ENCODE results near the gene TBCCD1.
"Not testable (repeated sequence)": the region's sequence is repeated elsewhere in the genome, so short reads cannot be mapped to it uniquely, and the experiment has no call there.

Gene TBCCD1

DNA sequence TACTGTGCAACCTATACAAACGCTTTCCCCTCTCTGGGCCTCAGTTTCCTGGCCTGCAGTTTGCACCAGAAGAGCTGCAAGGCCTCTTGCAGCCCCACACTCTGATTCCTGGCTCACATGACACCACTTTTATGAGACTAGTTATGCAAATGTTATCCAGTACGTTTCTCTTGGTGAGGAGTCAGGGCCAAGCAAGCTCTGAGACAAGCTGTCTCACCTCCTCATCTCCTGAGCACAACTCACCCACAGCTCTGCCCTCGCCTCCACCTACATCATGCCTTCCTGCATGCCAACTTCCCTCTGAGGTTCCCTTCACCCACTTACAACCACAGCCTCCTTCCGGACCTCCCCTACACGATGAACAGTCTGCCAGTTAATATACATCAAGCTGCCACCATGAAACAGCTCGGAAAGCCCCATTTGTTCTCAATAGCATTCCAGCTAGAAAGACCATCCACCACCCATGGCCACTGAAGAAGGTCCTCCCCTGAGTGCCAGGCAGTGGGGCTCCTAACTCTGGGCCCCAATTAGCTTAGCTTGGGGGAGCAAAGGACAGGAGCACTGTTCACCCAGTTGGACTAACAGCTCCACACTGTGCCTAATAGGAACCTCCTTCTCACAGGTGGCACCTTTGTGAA, 48.0 kb downstream of the TBCCD1 start:
- no peak for DNase-seq (ENCODE audit: low read depth)

DNA sequence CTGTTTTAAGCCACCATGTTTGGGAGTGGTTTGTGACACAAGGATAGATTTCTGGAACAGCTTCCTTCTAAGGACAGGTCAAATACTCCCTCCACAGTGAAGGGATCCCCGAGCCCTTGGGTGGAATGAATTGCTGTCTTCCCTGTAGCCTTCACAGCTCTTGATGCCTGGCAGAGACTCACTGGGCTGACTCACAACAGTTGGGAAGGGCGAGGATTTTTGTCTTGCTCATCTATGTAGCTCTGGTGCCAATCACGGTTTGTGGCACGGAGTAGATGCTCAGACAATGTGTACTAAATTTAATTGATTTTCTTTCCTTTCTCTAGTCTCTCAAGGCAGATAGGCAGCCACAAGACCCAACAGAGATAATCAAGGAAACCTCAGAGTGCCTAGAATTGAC, 49.9 kb downstream of the TBCCD1 start:
- no peak for DNase-seq (ENCODE audit: low read depth)

DNA sequence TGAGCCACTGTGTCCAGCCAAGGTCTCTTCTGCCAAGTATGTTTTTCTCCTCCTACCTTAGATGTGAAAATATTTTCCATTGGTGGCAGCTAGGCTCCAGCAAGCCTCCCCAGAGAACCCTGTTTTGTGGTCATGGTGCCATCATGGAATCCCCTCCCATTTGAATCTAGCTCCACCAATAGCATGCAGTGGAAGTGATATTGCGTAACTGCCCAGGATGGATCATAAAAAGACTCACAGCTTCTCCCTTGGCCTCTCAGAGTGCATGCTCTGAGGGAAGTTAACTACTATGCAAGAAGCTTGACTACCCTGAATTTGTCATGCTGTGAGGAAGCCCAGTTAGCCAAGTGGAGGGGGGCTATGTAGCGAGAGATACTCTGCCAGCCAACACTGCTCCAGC, 50.5 kb downstream of the TBCCD1 start:
- no peak for DNase-seq (ENCODE audit: low read depth)

DNA sequence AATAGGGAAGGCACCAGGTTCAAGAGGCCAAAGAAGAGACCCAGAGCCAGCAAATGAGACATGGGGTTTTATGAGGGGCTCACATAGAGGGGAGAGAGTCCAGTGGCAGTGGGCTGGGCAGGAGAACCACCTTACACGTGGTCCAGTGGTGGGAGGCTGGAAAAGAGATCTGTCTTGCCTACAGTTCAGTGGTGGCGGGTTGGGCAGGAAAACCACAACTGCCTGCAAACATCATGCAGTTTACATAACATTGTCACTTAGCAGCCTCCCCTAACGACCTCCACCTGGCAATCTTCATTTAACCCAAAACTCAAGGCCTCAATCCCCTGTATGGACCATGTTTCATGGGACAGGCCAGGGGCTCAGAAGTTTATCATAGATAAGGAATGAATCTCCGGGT, 52.0 kb downstream of the TBCCD1 start:
- DNase-seq (ENCODE audit: low read depth): no peak

DNA sequence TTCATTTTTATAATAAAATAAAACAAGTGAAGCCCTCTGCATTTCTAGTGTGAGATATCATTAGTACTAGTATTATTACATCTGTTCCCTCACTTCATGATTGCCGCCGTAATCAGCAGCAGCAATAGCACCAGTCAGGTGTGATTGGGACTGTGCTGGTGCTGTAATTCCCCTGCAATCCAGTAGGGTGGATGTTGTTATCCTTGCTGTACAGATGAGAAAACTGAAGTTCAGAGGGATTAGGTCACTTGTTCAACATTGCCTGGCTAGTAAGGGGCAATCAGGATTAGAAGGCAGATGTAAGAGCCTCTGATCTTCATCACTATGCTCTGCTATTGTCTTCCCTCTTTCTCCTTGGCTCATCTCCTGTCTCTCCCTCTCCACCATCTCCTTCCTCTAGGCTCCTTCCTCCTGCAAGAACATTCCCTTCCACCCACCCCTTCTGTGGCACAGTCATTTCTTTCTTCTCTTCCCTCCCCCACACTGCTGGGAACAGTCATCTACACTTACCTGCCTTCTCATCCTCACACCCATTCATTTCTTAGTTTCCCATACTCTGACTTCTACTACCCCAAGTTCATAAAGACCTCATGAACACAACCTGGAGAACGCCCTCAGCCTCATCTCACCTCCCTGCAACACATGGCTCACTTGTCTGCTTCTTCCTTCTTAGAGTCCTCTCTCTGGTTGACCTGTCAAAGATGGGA, 52.7 kb downstream of the TBCCD1 start:
- DNase-seq (ENCODE audit: low read depth): no peak

DNA sequence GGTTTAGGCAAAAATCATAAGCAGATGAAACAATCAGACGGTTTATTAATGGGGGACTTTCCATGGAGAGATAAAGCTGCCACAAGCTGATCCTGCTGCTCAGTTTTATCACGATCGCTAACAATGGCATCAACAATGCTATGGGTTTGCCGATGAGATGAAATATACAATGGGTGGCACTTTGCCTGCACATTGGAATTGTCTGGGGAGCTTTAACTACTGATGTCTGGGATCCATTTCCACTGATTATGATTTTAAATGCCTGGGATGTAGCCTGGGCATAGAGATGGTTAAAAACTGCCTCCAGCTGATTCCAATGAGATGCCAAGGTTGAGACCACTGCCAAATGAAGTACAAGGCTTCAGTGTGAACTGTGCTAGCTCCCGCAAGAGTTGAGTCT, 53.8 kb downstream of the TBCCD1 start:
- no peak for DNase-seq (ENCODE audit: low read depth)

DNA sequence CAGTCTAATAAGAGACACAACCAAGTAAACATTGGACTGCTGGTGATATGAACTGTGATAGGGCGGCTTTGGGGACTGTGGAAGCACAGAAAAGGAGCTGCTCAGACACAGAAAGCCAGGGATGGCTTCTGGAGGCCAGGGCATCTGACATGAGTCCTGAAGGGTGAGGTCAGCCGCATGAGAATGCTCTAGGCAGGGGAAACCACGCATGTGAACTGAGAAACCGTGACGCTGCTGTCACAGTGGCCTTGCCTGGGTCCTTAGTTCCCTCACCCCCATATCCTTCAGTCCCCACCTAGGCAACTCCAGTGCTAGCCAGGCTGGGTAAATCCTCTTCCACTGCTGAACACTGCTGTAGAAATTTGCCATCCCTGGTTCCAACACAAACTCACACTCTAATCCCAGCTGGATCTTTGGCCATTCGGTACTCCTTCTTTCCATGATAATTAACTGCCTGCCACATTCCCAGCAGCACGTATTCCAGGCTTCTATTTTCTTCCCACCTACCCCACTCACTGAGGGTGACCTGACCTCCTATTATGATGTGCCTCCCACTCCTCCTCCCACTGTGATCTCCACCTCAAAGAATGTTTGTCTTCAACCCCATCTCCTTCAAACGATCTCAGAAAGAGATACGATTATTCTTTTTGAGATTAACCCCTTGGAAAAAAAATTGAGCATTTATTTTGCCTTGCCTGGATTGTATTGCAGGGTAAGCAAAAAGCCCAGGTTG, 54.4 kb downstream of the TBCCD1 start:
- DNase-seq (ENCODE audit: low read depth): no peak

DNA sequence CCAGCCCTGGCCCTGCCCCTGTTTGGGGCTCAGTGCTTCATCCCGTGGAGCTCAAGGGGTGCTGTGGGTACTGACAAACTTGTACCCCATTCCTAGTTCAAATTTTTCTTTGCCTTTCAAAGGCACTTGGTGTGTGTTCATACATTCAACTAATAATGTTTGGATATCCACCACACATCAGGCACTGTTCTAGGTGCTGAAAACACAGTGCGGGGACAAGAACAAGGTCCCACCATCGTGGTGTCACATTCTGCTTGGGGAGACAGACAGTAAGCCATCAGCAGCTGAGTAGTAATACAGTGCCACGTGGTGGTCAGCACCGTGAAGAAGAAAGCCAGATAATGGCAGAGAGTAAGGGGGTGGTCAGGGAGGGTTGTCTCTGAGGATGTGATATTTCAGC, 55.4 kb downstream of the TBCCD1 start:
- DNase-seq (ENCODE audit: low read depth): no peak

DNA sequence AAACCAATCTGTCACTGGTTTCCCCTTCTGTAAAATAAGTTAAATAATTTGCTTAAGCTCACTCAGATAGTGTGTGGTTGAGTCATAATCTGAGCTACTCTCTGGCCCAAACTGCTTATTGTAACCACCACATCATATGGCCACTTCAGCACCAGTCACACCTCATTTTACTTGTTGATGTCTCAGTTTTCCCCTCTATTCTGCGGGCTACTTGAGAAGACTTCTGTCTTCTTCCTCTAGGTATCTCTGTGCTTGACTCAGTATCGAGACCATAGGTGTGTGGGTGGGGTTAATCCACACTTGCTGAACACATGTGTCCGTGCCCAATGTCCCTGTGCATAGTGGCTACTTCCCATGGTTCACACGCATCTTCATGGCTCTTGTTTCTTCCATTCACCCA, 55.9 kb downstream of the TBCCD1 start:
- DNase-seq (ENCODE audit: low read depth): no peak

DNA sequence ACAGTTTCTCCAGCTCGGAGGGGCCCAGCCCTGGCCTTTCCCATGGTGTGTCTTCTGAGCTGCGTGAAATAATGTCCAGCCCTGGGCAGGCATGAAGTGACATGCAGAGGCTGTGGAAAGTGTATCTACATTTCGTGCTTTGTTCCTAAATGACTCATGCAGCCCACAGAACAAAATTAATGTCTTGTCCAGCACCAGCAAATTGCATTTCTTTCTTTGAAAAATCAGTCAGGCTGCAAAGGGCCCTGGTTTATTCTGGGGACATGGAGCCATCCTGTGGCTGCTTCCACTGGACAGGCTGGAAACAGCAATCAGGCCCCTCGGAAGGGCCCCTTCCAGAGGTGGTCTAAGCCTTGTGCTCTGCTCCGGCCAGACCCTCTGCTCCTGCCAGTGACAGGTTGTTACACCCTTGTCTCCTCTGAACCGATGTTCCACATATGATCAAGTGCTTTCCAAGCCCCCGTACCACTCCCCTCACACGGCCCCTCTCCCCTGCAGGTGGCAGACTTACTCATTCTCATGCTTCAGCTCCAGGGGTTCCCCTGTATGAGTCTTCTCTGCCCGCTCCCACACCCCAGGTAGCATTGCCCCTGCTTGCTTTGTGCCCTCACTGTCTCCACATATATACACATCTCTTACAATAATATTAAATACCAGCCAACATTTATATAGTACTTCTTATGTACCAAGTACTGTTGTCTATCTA, 56.6 kb downstream of the TBCCD1 start:
- DNase-seq (ENCODE audit: low read depth): no peak

DNA sequence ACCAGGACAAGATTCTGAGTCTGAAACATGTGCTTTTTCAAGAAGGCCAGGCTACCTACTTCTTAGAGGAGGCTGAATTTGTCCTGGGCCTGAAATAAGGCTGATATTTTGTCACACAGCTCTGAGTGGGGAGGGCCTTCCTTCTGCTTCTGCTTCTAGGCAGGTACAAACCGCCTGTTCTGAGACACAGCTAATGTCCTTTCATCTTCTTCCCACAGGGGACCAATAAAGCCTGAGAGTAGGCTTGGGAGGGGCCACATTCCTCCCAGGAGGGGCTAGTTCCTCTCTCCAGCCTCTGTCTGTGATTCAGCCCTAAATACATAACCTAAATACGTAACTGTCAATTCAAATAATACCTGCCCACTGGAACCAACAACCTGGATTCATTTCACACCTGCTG, 57.7 kb downstream of the TBCCD1 start:
- DNase-seq (ENCODE audit: low read depth): no peak

DNA sequence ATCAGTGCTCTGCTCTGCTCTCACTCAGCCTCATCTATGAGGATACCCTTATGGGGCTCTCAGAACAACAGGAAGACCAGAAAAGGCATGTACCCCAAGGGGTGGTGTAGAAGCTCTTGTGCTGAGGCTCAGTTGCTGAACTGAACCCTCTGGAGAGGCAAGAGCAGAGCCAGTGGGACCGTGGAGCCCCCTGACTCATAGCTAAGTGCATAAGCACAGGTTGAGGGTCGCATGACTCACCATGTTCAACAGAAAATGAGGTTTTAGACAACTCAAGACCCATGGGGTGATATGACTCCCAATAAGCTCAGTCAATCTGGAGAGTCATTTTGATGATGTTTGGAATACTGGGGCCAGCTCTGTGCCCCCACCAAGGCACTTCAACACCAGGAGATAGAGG, 60.3 kb downstream of the TBCCD1 start:
- no peak for DNase-seq (ENCODE audit: low read depth)

DNA sequence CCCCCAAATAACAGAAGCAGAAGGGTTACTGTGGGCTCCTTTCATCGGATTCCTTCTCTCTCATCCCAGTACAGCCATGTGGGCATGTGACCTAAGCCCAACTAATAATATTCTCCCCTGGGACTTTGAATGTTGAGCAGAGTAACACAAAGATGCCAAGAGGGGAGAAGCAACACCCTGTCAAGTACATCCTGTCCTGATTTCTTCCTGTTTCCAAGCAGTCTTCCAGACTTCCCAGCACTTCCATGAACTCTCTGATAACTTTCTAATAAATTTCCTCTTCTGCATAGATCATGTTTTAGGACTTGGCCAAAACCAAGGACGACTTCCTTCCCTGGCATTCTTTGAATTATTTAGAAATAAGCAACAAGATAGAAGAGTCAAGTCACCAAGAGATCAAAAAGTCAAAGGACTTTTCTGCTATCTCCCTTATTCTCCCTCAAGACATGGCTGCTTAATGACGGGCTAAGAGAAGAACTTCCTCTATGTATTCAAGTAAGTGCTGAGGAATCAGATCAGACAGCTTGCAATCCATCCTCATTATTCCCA, 60.9 kb downstream of the TBCCD1 start:
- DNase-seq (ENCODE audit: low read depth): no peak

DNA sequence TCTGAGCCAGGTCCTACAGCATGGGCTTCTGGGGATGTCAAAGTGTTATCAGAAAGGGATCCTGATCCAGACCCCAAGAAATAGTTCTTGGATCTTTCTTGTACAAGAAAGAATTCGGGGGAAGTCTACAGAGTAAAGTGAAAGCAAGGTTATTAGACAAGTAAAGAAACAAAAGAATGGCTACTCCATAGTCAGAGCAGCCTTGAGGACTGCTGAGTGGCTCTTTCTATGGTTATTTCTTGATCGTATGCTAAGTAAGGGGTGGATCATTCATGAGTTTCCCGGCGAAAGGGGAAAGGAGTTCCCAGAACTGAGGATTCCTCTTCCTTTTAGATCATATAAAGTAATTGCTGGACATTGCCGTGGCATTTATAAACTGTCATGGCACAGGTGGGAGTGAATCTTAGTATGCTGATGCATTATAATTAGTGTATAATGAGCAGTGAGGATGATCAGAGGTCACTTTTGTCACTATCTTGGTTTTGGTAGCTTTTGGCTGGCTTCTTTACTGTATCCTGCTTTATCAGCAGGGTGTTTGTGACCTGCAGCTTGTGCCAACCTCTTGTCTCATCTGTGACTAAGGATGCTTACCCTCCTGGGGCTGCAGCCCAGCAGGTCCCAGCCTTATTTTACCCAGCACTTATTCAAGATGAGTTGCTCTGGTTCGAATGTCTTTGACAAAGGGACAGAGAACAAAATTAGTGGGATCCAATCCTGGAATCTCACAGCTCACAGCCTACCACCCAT, 64.0 kb downstream of the TBCCD1 start:
- DNase-seq (ENCODE audit: low read depth): no peak

DNA sequence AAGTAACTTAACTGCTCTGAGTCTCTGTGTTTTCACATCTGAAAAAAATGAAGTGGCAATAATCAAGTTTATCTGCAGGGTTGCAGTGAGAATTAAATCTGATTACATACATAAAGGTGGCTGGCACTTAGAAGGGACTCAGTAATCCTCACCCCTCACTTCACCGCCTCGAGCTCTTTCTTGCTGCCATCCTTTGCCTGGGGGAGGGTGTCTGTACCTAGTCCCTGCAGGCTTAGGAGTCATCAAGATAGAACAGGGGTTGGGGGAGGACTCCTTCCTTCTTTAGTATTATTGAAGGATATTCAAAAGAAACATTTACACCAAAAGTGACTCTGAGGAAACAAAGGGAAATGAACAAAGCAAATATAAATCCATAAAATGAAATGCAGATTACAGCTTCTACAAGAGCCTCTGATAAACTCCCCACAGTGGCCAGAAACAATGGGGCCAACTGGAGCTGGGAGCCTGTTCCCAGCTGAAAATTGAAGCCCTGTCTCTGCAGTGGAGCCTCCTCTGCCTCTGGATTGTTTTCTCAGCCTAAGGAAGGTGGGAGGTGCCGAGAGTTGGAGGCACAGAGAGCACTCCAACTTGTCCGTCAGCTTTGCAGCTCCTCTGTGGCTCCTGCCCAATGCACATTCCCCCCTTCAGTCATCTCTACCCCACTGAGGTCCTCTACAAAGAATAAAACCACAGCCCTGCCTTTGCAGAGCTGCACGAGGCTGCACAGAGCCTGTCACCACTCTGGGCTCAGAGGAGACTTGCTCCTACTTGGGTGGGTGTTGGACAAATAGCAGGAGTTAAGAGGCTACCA, 64.8 kb downstream of the TBCCD1 start:
- no peak for DNase-seq (ENCODE audit: low read depth)

DNA sequence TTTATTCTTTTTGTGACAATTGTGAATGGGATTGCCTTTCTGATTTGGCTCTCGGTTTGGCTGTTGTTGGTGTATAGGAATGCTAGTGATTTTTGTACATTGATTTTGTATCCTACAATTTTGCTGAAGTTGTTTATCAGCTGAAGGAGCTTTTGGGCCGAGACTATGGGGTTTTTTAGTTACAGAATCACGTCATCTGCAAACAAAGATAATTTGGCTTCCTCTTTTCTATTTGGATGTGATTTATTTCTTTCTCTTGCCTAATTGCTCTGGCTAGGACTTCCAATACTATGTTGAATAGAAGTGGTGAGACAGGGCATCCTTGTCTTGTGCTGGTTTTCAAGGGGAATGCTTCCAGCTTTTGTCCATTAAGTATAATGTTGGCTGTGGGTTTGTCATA, 67.2 kb downstream of the TBCCD1 start:
- not testable (repeated sequence) for DNase-seq (ENCODE audit: low read depth)

DNA sequence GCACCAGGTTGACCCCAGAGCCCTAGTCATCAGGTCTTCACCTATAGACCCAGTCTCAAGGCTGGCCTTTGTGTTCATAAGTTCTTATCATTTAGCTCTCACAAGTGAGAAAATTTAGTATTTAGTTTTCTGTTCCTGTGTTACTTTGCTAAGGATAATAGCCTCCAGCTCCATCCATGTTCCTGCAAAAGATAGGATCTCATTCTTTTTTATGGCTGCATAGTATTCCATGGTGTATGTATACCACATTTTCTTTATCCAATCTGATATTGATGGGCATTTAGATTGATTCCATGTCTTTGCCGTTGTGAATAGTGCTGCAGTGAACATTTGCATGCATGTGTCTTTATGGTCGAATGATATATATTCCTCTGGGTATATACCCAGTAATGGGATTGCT, 69.1 kb downstream of the TBCCD1 start:
- DNase-seq (ENCODE audit: low read depth): not testable (repeated sequence)

DNA sequence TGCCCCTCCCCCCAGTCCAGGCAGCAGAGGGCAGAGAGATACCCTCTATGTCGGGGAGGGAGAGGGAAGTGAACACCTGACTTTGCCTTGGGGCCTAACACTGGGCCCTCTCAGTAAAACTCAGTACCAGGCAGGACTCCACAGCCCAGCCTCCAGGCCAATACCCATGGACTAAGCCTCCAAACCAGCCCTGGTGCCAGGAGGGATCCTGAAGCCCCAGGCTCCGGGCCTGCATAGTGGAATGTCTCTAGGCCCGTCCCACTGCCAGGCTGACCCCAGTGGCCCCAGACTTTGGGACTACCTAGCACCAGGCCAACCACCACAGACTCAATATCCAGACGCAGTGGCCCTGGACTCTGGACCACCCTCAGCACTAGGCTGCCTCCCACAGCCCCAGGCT, 69.5 kb downstream of the TBCCD1 start:
- DNase-seq (ENCODE audit: low read depth): no peak

DNA sequence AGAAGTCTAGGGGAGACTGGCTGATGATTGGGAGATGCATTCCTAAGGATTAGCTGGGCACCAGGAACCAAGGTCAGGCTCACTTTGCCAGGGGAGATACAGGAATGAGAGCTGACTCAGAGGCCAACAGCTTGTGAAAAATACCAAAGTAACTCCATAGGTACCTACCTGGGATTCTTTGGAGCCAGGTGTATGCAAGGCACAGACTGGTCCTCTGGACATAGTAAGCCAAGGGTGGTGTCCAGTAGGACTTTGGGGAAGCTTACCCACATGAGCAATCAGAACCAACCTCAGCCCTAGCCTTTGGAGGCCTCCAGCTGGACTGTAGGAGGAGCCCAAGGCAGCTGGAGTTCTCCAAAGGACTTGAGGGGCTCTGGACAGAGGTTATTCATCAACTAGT, 70.5 kb downstream of the TBCCD1 start:
- DNase-seq (ENCODE audit: low read depth): no peak
